Fibroblast of lung (primary cell): ENCODE results near the gene PHGDH. TPM values are rescaled to one million over a fixed set of nuclear protein-coding genes. Genes with fewer than 3 reads are reported as not detected.
"Not testable (repeated sequence)": the region's sequence is repeated elsewhere in the genome, so short reads cannot be mapped to it uniquely, and the experiment has no call there.

Source experiments
- DNase-seq, 2 donors: peaks; one replicate each; pipeline versions ENCODE4 v3.0.0 to v3.0.0-alpha.2; 2010; ENCODE audit warnings: low read depth in 2 of 2
- H2AFZ ChIP-seq: 2 replicates; pipeline ENCODE4 v1.5.1; 2012; ENCODE audit warnings: low read length, control low read depth, inconsistent platforms
- H3K27ac ChIP-seq: 2 replicates; pipeline ENCODE4 v1.5.1; 2011; ENCODE audit warnings: low read length, control low read depth; ENCODE audit not compliant: insufficient read depth
- H3K27me3 ChIP-seq: 2 replicates; pipeline ENCODE4 v1.5.1; 2011; ENCODE audit warnings: mild to moderate bottlenecking, low read length; ENCODE audit not compliant: control insufficient read depth, insufficient read depth
- H3K36me3 ChIP-seq: 2 replicates; pipeline ENCODE4 v1.5.1; 2011; ENCODE audit warnings: low read length; ENCODE audit not compliant: control insufficient read depth, insufficient read depth
- H3K4me1 ChIP-seq: 2 replicates; pipeline ENCODE4 v1.5.1; 2011; ENCODE audit warnings: low read length; ENCODE audit not compliant: control insufficient read depth, insufficient read depth; ENCODE audit errors: extremely low read depth
- H3K4me2 ChIP-seq: 2 replicates; pipeline ENCODE4 v1.5.1; 2011; ENCODE audit warnings: low read length, control low read depth; ENCODE audit not compliant: insufficient read depth; ENCODE audit errors: extremely low read depth
- H3K4me3 ChIP-seq, 4 experiments: fragments of 200-600 bp in 1 of 4; sonication (generic) in 1 of 4; replicated peaks in 1 of 4; 2 replicates each; pipeline ENCODE4 v1.5.1; 2011 to 2016; ENCODE audit warnings: low read length in 4 of 4, low read depth in 3 of 4, mild to moderate bottlenecking in 3 of 4, control low read depth in 2 of 4, inconsistent platforms in 1 of 4, mixed read lengths in 1 of 4; ENCODE audit not compliant: insufficient read depth in 1 of 4; ENCODE audit errors: control extremely low read depth in 1 of 4
- H3K79me2 ChIP-seq: 2 replicates; pipeline ENCODE4 v1.5.1; 2012; ENCODE audit warnings: mild to moderate bottlenecking, low read length, inconsistent platforms; ENCODE audit not compliant: control insufficient read depth, insufficient read depth
- H3K9ac ChIP-seq: 2 replicates; pipeline ENCODE4 v1.5.1; 2011; ENCODE audit warnings: mild to moderate bottlenecking, low read length, control low read depth; ENCODE audit not compliant: insufficient read depth
- H3K9me3 ChIP-seq: 2 replicates; pipeline ENCODE4 v1.5.1; 2012; ENCODE audit warnings: low read depth, low read length; ENCODE audit not compliant: control insufficient read depth, insufficient read depth
- H4K20me1 ChIP-seq: 2 replicates; pipeline ENCODE4 v1.5.1; 2011; ENCODE audit warnings: low read length; ENCODE audit not compliant: control insufficient read depth, insufficient read depth; ENCODE audit errors: extremely low read depth
- EZH2 ChIP-seq: IDR thresholded peaks from 2 replicates; pipeline ENCODE4 v1.5.1; 2012; ENCODE audit warnings: low read length, control low read depth, mild to moderate bottlenecking; ENCODE audit errors: missing control alignments
- polyA plus RNA-seq, 2 donors: library from polyadenylated mRNA; depleted of rRNA in 1 of 2; stranded (reverse) in 1 of 2; unstranded in 1 of 2; fragments of >200 nt; gene quantifications; 2 replicates each; pipeline ENCODE4 v1.2.1, GENCODE V29; 2011 to 2012; ENCODE audit warnings: missing spikeins in 1 of 2
- total RNA-seq: library from RNA; depleted of rRNA; stranded (reverse); fragments of >200 nt; gene quantifications from 2 replicates; pipeline ENCODE4 v1.2.1, GENCODE V29; 2014
- TF ChIP-seq, protein P1 (sequence below), 2 donors: IDR thresholded peaks in 1 of 2; conservative IDR thresholded peaks in 1 of 2; 1 replicate in 1 of 2; 2 replicates in 1 of 2; pipeline ENCODE4 v1.5.1; 2011 to 2012; ENCODE audit warnings: low read length in 2 of 2, control low read depth in 1 of 2, inconsistent platforms in 1 of 2, low read depth in 1 of 2, mild to moderate bottlenecking in 1 of 2

PHGDH gene
- total and polyA plus RNA-seq, 2 donors (not counting 1 experiment from before 2014, with no cell fraction given), result 44.3 to 201 TPM

DNA sequence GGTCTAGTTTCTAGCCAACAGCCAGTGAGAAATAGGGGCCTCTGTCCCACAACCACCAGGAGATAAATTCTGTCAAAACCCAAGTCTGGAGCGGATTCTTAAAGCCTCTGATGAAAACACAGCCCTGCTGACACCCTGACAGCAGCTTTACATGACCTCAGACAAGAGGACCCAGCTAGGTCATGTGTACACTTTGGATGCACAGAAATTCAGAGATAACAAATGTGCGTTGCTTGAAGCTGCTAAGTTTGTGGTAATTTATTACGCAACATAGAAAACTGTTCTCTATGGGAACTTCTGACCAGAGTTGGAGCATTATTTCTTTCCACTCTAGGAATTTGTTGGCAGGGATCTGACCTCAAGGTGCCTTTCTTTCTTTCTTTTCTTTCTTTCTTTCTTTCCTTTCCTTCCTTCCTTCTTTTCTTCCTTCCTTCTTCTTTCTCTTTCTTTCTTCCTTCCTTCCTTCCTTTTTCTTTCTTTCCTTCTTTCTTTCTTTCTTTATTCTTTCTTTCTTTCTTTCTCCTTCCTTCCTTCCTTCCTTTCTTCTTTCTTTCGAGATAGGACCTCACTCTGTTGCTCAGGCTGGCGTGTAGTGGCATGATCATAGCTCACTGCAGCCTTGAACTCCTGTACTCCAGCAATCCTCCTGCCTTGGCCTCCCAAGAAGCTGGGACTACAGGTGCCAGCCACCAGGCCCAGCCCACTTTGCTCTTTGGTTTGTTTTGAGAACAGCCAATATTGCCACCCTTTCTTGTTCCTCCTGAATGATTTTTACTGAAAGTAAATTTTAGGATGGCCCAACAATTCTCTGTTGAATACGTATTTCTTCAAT is 71.8 kb downstream of the PHGDH start:
- Histone ChIP-seq H3K27me3 (peaks cover 2% of the 10 kb centered on the region), H3K9ac (no peak overlapping the region), H4K20me1 (no peaks in the 10 kb centered on the region), H3K79me2 (no peaks in the 10 kb centered on the region), H3K36me3 (no peaks in the 10 kb centered on the region), H3K4me3 (no peak overlapping the region), H3K4me2 (no peak overlapping the region), H3K27ac (no peak overlapping the region), H3K4me1 (no peaks in the 10 kb centered on the region), H2AFZ (no peak overlapping the region), H3K9me3 (no peaks in the 10 kb centered on the region)
- peak; percentile 40 to 90 for DNase-seq
- TF ChIP-seq EZH2, result no peak
- TF ChIP-seq, protein P1, sequence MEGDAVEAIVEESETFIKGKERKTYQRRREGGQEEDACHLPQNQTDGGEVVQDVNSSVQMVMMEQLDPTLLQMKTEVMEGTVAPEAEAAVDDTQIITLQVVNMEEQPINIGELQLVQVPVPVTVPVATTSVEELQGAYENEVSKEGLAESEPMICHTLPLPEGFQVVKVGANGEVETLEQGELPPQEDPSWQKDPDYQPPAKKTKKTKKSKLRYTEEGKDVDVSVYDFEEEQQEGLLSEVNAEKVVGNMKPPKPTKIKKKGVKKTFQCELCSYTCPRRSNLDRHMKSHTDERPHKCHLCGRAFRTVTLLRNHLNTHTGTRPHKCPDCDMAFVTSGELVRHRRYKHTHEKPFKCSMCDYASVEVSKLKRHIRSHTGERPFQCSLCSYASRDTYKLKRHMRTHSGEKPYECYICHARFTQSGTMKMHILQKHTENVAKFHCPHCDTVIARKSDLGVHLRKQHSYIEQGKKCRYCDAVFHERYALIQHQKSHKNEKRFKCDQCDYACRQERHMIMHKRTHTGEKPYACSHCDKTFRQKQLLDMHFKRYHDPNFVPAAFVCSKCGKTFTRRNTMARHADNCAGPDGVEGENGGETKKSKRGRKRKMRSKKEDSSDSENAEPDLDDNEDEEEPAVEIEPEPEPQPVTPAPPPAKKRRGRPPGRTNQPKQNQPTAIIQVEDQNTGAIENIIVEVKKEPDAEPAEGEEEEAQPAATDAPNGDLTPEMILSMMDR (conservative IDR thresholded peaks at IDR 0.05 in 1 of 2, IDR thresholded peaks at IDR 0.05 in 1 of 2; ENCODE audit: low read depth in 1 of 2, low read length in 2 of 2), result no peak

DNA sequence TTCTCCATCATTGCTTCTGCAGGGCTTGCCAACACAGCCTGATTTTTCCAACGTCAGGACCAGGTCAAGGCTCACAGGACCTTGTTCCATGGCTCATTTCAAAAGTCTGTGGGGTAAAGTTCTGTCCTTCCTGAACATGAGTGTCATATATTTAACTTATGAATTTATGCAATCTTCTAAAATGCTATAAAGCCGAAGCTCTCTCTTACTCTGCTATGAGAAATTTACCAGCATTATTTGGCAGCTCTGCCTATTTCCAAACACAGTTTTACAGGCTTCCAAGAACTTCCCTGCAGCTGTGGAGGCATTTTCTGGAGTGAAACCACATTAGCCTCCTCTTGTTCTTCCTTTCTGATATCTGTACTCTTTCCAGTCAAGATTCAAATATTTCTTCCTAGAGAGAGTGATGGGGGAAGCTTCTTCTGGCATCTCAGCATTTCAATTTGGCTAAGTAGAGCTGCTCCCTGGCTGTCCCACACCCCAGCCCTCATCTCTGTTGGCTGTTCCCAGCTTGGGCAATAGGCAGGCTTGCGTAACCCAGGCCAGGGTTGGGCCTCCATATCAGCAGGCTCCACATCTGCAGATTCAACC is 72.6 kb downstream of the PHGDH start:
- Histone ChIP-seq H3K4me3 (no peak overlapping the region), H3K4me1 (no peaks in the 10 kb centered on the region), H3K9me3 (no peaks in the 10 kb centered on the region), H3K27ac (no peak overlapping the region), H4K20me1 (no peaks in the 10 kb centered on the region), H3K36me3 (no peaks in the 10 kb centered on the region), H3K27me3 (peaks cover 2% of the 10 kb centered on the region), H2AFZ (no peak overlapping the region), H3K4me2 (no peak overlapping the region), H3K79me2 (no peaks in the 10 kb centered on the region), H3K9ac (no peak overlapping the region)
- TF ChIP-seq, protein P1 (conservative IDR thresholded peaks at IDR 0.05 in 1 of 2, IDR thresholded peaks at IDR 0.05 in 1 of 2; ENCODE audit: low read depth in 1 of 2, low read length in 2 of 2), result no peak
- TF ChIP-seq EZH2, result no peak
- peak; percentile 20 to 88 for DNase-seq

DNA sequence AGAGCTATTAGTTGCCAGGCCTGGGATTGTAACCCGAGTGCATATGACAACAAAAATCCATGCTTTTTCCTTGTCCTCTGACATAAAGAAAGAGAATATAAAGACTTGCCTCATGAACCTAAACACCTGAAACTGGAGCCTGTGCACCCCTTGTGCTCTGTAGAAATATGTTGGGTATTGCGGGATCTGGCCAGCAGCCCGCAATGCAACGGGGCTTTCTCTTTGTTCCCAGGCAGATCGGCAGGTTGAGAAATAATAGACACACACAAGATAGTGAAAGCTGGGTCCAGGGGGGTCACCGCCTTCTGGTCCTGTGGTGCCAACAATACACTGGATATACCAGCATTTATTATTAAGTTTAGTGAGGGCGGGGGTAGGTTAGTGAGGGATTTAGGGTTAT is 74.3 kb downstream of the PHGDH start:
- H3K4me2 ChIP-seq, H3K9me3 ChIP-seq, H3K9ac ChIP-seq, DNase-seq, H3K27ac ChIP-seq, H4K20me1 ChIP-seq, H3K4me1 ChIP-seq, H2AFZ ChIP-seq, H3K27me3 ChIP-seq, H3K79me2 ChIP-seq, H3K4me3 ChIP-seq, H3K36me3 ChIP-seq: not testable (repeated sequence)

DNA sequence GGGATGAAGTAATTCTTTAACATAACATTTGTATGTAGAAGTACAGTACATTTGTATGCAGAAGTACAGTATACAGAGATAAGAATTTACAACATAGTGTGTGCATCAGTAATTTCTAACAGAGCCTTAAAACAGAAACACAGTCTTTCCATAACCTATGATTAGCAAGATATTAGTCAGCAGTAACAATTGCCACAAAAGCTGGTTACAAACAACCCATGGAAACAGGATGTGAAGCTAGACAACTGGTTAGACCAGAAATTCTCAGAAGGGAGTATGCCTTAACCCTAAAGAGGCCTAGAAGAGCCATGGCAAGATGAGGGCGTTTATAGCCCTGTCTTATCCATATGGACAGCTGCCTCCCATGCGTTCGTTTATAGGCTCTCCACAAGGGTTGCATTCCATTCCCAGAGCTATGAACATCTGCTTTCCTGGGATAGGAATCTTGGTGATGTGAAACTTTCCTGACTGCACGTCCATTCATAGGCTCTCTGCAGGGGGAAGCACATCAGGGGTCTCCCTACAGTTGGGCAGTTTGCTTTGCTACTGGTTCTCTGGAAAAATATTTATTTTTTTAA is 74.8 kb downstream of the PHGDH start:
- DNase-seq, H3K9me3 ChIP-seq, H3K4me3 ChIP-seq, H4K20me1 ChIP-seq, H3K36me3 ChIP-seq, H3K4me1 ChIP-seq, H3K27ac ChIP-seq, H3K27me3 ChIP-seq, H3K4me2 ChIP-seq, H2AFZ ChIP-seq, H3K9ac ChIP-seq, H3K79me2 ChIP-seq: not testable (repeated sequence)
